HG03103 (cell line): ENCODE measurements around the gene ENOX1.

ENCODE experiments used
- ATAC-seq: cut with Tn5 transposase; IDR thresholded peaks from one replicate; pipeline ENCODE4 v1.9.1; 2021; ENCODE audit warnings: low read depth; ENCODE audit not compliant: unreplicated experiment

ENOX1 gene

DNA sequence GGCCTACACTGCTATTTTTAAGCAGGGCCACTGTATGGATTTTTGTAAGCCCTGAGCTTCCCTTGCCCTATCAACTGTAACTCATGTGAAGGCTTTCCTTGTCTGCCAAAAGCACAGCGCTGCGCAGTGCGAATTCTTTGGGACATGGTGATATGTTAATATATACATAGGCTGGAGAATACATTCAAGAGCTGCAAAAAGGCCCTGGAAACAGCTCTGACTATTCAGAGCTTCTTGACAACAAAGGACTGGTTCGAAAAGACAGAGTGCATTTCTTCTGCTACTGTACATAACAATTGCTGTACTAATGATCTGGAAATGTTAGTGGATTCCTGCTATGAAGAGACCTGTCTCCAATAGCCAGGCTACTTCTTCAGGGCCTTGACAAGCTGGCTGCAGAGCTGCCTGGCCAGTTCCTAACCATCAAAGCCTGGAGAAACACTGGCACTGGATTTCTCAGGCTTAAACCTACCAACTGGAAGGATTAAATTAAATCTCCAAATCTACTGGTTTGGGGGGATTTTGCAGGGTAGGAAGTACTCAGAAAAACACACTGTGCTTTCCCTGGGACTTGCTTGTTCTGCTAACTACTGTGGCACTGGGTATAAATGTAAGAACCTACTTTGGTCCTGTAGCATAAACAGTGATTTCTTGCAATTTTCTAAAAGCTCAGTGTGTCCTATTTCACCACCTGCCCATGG is 516.5 kb downstream of the ENOX1 start:
- ATAC-seq = no peak

GRCh38 chr13:43269037-43269481 is 517.7 kb downstream of the ENOX1 start:
- no peak for ATAC-seq

- ATAC-seq = no peak
Measured at GRCh38 chr13:43268632-43269031, 518.1 kb downstream of the ENOX1 start.

DNA sequence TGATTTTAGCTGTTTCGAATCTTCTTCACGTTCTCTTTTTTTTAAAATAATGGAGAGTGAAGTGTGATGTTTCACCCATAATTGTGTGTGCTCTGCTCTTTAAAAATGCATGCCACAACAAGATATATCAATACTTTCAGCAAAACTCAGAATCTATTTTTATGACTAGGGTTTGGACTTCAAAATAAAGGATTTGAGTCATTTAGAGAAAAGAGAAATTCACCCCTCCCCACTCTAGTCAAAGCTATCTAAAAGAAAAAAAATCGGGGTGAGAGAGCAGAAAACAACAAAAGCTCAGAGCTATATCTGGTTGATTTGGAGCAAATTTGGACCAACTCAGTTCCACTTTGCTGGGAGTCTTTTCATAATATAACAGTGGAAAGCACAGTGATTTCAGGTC is 518.9 kb downstream of the ENOX1 start:
- ATAC-seq = no peak

GRCh38 chr13:43266936-43267615 is 519.7 kb downstream of the ENOX1 start:
- no peak for ATAC-seq

DNA sequence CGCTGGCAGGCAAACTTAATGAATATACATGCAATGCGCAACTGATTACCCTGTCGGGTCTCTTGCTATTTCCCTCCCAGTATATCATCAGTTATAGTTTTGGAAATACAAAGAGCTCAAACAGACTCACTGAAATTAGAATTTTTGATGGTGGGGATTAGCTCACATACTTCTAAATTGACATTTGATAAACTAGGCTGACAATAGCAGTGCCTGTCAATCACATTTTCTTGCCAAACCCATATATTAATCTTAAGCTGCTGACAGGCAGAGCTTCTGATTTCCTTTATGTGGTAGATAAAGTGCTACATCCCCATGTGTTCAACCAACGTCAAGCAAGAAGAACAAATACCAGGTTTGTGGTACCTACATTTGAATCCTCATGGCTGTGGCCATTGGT is 521.7 kb downstream of the ENOX1 start:
- no peak for ATAC-seq

- no peak for ATAC-seq
Measured at GRCh38 chr13:43264458-43264857, 522.3 kb downstream of the ENOX1 start.

- no peak for ATAC-seq
Measured at GRCh38 chr13:43263047-43263446, 523.7 kb downstream of the ENOX1 start.

DNA sequence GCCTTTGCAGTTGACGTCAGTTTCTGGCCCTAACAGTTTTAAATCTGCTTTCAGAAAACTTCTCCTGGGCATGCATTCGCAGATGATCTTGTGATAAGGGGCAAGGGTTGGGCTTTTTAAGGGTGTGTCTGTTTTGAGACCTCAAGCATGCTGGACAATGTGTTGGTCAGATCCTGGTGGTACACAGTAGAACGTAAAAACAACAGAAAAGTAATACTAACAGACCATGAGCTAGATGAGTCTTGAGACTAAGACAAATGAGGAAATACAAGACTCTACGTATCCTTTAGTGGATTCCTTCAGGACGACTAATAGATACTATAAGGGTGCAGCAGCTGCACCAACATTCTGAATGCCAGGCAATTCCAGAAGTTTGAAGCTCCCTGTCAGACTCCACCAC is 525.8 kb downstream of the ENOX1 start:
- ATAC-seq = no peak

DNA sequence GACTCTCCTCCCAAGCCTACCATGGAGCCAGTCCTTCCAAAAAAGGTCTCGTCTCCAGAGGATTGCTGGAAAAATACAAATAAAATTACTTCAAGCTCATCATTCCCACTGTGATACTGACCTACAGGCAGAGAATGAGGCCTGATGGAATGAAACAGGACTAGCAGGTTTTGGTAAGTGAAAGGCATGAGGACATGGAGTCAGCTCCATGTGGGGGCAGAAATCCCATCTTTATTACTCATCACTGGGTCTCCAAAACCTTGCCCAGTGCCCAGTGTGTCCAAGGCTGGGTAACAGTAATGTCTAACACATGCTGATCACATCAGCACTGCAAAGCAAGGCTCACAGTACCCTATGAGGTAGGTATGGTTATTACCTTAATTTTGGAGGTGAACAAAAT is 528.0 kb downstream of the ENOX1 start:
- no peak for ATAC-seq

DNA sequence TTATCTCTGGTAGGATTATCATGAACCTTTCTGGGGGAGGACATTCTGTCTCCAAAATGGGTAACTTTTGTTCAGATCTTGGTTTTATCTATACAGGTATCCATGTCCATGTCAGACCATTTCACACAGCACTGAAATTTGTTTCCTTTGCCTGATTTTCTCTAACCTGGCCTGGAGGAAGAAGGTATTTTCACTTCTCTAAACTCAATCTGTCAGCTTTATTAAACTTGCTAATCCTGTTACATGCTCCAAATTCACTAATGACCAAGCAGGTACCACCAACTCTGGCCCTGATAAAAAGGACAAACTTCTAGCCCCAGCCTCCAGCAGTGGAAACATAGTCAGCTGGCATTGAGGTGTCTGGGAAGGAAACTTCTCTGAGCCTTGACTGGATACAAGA is 529.0 kb downstream of the ENOX1 start:
- ATAC-seq = no peak

- no peak for ATAC-seq
Measured at GRCh38 chr13:43251961-43252360, 534.8 kb downstream of the ENOX1 start.

GRCh38 chr13:43246382-43246781 is 540.4 kb downstream of the ENOX1 start:
- ATAC-seq = no peak

DNA sequence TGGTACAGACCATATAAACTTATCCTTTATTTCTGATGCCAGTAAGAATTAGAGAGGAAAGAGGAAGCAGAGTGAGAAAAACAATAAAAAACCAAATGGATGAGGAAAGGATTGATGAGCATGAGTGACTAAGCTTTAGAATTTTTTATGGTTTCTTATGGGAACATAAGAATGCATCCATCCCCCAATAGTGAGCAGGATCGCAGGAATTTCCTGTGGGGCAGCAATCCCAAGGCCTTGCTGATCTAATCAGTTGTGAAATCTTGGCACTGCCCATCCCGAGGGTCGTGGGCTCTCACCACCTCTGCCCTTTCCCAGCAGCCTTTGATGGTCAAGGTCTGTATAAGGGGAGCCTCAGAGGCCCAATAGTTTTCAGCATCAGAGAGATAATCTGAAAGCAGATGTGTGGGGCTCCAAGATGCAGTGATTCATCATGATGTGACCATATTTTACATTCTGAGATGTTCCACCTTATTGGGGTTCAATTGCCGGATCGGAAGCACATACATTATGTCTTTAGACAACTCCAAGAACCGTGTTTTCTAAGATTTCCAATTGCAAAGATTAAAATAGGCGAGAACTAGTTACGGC is 541.3 kb downstream of the ENOX1 start:
- ATAC-seq = no peak

GRCh38 chr13:43244481-43244880 is 542.3 kb downstream of the ENOX1 start:
- ATAC-seq = no peak

GRCh38 chr13:43243711-43244110 is 543.1 kb downstream of the ENOX1 start:
- no peak for ATAC-seq

DNA sequence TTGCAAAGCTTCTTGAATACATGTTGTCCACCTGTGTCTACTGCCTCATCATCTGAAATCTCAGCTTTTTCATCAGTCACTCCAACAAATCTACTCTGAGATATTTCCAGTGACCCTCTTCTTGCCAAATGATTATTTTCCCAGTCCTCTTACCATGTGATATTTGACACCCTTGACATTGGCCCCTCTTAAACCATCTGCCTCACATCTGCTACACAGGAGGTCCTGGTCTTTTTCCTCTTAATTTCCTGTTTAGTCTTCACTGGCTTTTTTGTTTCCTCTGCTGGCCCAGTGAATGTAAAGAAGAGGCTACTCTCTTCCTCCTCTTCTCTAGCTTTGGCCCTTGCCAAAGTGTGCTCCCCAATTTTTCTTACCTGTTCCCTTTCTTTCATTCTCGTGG is 544.7 kb downstream of the ENOX1 start:
- ATAC-seq = no peak

DNA sequence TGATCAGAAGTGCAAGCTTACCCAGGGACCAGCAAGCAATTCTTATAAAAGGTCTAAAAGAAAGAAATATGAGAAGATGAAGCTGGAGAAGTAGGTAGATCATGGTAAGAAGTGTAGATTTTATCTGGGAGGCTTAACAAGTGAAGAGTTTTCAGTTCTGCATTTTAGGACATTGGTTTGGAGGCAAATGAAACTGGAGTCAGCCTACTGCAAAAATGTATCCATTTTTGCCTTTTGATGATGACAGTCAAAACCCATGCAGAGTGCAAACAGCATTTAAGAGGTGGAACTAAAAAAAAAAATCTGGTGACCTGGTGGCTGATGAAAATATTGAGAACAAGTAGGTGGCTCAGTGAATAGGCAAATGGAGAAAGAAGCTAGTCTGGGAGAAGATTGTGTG is 546.5 kb downstream of the ENOX1 start:
- peak; percentile 86 for ATAC-seq

- ATAC-seq = no peak
Measured at GRCh38 chr13:43239275-43239840, 547.4 kb downstream of the ENOX1 start.

- ATAC-seq = no peak
Measured at GRCh38 chr13:43238341-43239083, 548.3 kb downstream of the ENOX1 start.

DNA sequence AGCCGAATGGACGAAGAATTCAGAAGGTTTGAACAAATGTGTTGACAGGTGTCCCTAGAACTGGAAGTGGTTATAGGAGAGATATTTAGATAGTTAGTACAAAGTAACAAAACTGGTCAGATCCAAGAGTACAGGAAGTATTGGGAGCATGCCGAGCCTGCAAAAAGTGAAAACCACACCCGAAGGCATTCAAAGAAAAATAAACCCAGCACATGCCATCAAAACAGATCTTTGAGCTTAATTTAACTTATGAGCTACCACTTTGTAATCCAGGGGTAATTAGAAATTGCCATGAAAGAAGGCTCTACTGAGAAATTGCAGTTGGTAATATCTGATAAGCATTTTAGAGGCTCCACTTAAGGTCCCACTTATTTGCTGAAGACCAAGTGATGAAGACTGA is 549.2 kb downstream of the ENOX1 start:
- ATAC-seq = no peak
